ENCODE data around the gene COG7.

- TF ChIP-seq CTCF (conservative IDR thresholded peaks at IDR 0.05 in 1 of 2, IDR thresholded peaks at IDR 0.05 in 1 of 2; ENCODE audit: low read depth in 1 of 2, low read length in 2 of 2) (no peak), EZH2 (IDR thresholded peaks at IDR 0.05; ENCODE audit: low read length, missing control alignments) (no peak)
Observed at GRCh38 chr16:23499801-23500200, 46.8 kb upstream of the COG7 start.
